Stimulated activated CD4-positive, alpha-beta T cell treated with anti-CD3 and anti-CD28 coated beads, TNF-alpha, amount 100 ng/mL, for 48 hours (primary cell): ENCODE measurements around the gene DUSP1.
"Not testable (repeated sequence)": the region's sequence is repeated elsewhere in the genome, so short reads cannot be mapped to it uniquely, and the experiment has no call there.

Experiments
- DNase-seq, 3 donors: peaks; one replicate each; pipeline ENCODE4 v3.0.0-alpha.2; 2020; ENCODE audit warnings: low read depth in 3 of 3

Gene DUSP1

DNA sequence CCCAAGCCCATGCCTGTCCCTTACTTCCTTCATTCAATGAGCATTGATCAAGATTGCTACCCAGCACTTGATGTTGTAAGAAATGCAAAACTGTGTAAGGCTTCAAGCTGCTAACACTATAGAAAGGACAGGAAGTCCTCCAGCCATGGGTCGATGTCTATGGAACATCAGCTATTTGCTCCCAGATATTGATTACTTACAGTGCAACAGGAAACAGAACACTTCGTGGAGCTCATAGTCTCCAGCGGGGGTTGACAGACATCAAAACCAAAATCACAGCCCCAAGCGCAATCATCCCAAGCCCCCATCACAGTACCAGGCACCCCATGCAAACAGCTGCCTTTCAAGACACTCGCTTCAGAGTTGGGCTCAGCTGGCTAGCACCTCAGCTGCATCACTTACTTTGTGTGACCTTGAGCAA lies 26.8 kb upstream of the DUSP1 start:
- no peak for DNase-seq

GRCh38 chr5:172796306-172796705 lies 25.3 kb upstream of the DUSP1 start:
- DNase-seq = no peak

- DNase-seq = no peak
These were observed 24.5 kb upstream of the DUSP1 start for GRCh38 chr5:172795318-172795977.

DNA sequence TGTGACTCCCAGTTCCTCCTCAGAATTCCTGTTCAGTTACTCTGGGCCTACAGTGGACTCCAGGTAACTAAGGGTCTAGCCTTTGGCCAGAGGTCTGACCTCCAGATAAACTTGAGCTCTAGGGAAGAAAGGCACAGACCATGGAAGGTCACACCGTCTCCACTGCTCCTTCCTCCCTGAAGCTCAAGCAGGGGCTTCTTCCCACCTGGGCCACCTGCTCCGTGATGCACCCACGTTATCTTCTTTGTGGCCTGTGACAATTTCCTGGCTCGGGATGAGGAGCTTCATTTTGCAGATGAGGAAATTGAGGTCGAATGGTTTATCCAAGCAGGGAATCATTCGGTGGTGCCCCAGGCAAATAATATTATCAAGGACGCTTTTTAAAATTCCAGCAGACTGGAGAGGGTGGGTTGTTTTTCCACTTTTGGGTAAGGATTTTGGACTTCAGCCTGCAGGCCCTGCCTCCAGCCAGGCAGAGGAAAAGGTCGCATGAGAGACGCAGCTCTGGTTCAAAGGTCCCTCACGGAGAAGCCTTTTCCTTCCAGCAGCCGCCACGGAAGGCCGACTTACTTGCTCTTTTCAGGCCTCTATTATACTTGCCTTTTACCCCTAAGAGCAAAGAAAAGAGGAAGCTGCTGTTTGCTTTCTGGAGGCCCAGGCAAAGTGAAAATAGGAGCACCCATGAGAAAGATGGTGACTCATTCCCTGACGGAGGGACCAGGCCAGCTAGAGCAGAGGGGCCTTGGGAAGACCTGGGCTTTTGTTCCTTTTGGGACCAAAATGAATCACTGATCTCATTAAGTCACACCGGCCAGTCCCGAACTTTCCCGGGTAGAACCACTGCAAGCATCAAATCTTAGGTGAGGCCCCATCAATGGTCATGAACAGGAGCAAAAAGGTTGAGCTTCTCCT lies 22.8 kb upstream of the DUSP1 start:
- DNase-seq = no peak

GRCh38 chr5:172792701-172793570 lies 21.9 kb upstream of the DUSP1 start:
- no peak for DNase-seq

GRCh38 chr5:172791726-172792445 lies 20.9 kb upstream of the DUSP1 start:
- no peak for DNase-seq

DNA sequence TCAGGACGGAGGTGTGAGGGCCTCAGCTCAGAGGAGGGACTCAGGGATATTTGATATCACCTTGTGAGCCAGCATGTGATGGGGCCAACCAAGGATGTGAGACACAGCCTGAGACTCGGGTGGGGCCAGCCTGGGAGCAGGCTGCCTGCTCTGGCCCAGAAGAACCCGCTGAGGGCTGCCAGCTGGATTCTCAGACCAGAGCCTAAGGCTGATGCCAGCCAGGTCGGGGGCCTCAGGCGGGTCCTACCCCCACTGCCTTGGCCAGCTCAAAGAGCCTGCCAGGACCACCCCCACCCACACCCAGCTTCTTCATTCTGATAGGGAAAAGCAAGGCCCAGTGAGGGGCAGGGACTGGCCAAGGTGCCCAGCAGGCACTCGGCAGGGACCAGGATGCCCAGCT lies 20.3 kb upstream of the DUSP1 start:
- DNase-seq = no peak

DNA sequence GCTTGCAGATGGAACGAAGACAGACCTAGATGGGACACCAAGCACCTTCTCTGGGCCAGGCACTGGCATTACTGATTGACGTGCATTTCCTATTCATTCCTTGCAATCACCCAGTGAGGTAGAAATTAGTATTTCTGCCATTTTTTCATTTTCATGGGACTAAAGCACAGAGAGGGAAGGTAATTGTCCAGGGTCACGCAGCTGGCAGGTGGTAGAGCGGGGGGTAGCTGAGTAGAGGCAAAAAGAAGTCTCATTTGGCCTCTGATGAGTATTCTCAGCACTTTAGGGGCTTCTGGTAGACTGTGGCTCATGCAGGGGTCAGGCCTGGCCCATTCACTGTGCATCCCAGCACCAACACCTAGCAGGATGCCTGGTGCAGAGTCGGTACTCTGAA lies 19.5 kb upstream of the DUSP1 start:
- no peak for DNase-seq

- DNase-seq = no peak
These were observed 18.9 kb upstream of the DUSP1 start for GRCh38 chr5:172789687-172790495.

- DNase-seq = no peak
These were observed 18.0 kb upstream of the DUSP1 start for GRCh38 chr5:172788771-172789686.

GRCh38 chr5:172787538-172787937 lies 16.5 kb upstream of the DUSP1 start:
- not testable (repeated sequence) for DNase-seq

DNA sequence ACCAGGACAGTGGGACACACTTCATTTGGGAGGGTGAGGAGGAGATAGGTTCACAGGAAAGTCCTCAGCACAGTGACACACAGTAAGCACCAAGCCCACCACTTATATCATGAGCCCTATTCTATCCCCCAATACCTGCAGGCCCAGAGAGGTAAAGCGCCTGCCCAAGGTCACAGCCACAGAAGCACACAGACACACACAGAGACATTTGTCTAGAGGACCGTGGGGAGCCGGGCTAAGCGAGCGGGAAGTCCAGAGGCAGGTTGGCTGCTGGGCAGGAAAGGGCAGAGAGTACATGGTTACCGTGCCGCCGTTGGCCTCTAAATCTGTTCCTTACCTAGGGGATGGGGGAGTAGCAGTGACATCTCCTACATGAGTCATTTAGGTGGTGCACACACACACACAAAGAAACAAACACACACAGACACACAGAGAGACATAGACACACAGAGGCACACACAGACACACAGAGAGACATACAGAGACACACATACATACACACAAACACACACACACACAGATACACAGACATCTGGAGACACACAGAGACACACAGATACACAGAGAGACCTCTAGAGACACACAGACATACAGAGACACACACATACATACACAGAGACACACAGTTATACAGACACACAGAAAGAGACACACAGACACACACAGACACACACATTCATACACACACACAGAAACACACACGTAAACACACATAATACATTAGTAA lies 15.9 kb upstream of the DUSP1 start:
- no peak for DNase-seq

DNA sequence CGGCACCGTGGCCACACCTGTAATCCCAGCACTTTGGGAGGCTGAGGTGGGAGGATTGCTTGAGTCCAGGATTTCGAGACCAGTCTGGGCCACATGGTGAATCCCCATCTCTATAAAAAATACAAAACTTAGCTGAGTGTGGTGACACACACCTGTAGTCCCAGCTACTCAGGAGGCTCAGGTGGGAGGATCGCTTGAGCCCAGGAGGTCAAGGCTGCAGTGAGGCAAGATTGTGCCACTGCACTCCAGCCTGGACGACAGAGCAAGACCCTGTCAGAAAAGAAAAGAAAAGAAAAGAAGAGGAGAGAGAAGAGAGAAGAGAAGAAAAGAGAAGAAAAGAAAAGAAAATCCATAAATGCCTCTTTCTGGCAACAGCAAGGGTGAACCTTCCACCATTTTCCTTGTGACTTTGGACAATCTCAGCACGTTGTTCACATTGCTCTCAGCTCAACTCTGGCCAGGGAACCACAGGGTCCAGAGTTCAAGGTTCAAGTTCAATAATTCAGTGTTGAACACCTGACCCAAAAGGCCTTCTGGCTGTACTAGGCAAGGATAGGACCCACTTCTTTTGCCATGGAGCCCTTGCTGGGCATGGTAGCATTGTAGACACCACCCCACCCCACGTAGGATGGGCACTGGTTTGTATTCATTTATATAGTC lies 14.6 kb upstream of the DUSP1 start:
- no peak for DNase-seq

GRCh38 chr5:172784162-172784561 lies 13.2 kb upstream of the DUSP1 start:
- not testable (repeated sequence) for DNase-seq

GRCh38 chr5:172783319-172783718 lies 12.3 kb upstream of the DUSP1 start:
- DNase-seq = not testable (repeated sequence)

GRCh38 chr5:172782169-172783039 lies 11.4 kb upstream of the DUSP1 start:
- no peak for DNase-seq

DNA sequence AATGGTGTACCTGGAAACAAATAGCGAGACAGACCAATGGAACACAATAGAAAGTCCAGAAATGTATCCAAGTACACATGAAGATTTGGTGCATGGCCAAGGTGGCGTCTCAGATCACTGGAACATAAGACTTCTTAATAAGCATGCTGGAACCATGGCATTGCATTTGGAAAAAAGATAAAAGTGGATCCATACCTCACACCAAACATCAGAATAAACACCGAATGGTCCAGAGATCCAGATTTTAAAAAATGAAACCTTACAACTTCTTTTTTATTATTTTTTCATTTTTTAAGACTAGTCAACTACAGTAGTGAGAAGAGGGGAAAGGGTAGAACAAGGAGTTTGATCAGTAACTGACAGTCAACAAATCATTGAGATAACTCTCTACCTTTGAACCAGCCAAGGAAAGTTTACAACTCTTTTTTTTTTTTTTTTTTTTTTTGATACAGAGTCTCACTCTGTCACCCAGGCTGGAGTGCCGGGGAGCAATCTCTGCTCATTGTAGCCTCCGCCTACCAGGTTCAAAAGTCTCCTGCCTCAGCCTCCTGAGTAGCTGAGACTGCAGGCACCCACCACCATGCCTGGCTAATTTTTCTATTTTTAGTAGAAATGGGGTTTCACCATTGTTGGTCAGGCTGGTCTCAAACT lies 8.8 kb upstream of the DUSP1 start:
- no peak for DNase-seq
